WTC11 (cell line): ENCODE data around the gene SAG. TPM values are rescaled to one million over a fixed set of nuclear protein-coding genes. Genes with fewer than 3 reads are reported as not detected.

Experiments
- ATAC-seq: fragments of 200-7000 bp; cut with Tn5 transposase; 2 replicates; pipeline ENCODE4 v1.10.0; 2021; ENCODE audit warnings: mild to moderate bottlenecking, moderate library complexity
- CTCF ChIA-PET: fragments of 300-600 bp; sonication (Branson Sonifier 250); formaldehyde crosslinking; loops from one replicate; lab custom pipeline; 2021; ENCODE audit warnings: antibody characterized with exemption; lab: Charles Lee
- POLR2A ChIA-PET: fragments of 350-600 bp; sonication (Branson Sonifier 250); formaldehyde crosslinking; loops from one replicate; lab custom pipeline; 2021; ENCODE audit warnings: antibody characterized with exemption; lab: Charles Lee
- DNase-seq: peaks from one replicate; pipeline ENCODE4 v3.0.0; 2021; ENCODE audit warnings: low spot score
- H3K27ac Mint-ChIP-seq: 2 replicates; pipeline ENCODE4 v1.8.0; 2021; ENCODE audit warnings: mixed read lengths
- H3K27me3 Mint-ChIP-seq: 2 replicates; pipeline ENCODE4 v1.8.0; 2021; ENCODE audit warnings: low read depth, mild to moderate bottlenecking, moderate library complexity, mixed read lengths
- H3K36me3 Mint-ChIP-seq: 2 replicates; pipeline ENCODE4 v1.8.0; 2021; ENCODE audit warnings: mixed read lengths
- H3K4me1 Mint-ChIP-seq: 2 replicates; pipeline ENCODE4 v1.8.0; 2022; ENCODE audit warnings: mixed read lengths
- H3K4me3 Mint-ChIP-seq: 2 replicates; pipeline ENCODE4 v1.8.0; 2021; ENCODE audit warnings: mild to moderate bottlenecking, moderate library complexity, mixed read lengths
- H3K9me3 Mint-ChIP-seq: 2 replicates; pipeline ENCODE4 v1.8.0; 2021; ENCODE audit warnings: mixed read lengths
- AR ChIP-seq: fragments of 250-450 bp; sonication (Bioruptor Pico); IDR thresholded peaks from 2 replicates; pipeline ENCODE4 v1.9.0; 2021; ENCODE audit warnings: mild to moderate bottlenecking
- CBFB ChIP-seq: sonication (generic); formaldehyde crosslinking; IDR thresholded peaks from 2 replicates; pipeline ENCODE4 v1.8.1; 2022; ENCODE audit warnings: mild to moderate bottlenecking, low read depth, missing genetic modification reagents
- FOXP4 ChIP-seq: sonication (generic); formaldehyde crosslinking; IDR thresholded peaks from 2 replicates; pipeline ENCODE4 v1.8.0; 2022; ENCODE audit warnings: mild to moderate bottlenecking, missing genetic modification reagents
- KAT7 ChIP-seq: sonication (generic); formaldehyde crosslinking; IDR thresholded peaks from 2 replicates; pipeline ENCODE4 v1.8.1; 2023; ENCODE audit warnings: missing genetic modification reagents, mild to moderate bottlenecking, borderline replicate concordance
- MLX ChIP-seq: sonication (generic); formaldehyde crosslinking; IDR thresholded peaks from 2 replicates; pipeline ENCODE4 v1.8.1; 2023; ENCODE audit warnings: mild to moderate bottlenecking, missing genetic modification reagents, moderate library complexity
- NR1H2 ChIP-seq: sonication (generic); formaldehyde crosslinking; IDR thresholded peaks from 2 replicates; pipeline ENCODE4 v1.9.0; 2021; ENCODE audit warnings: mild to moderate bottlenecking, moderate library complexity, missing genetic modification reagents
- PRDM15 ChIP-seq: sonication (generic); formaldehyde crosslinking; IDR thresholded peaks from 2 replicates; pipeline ENCODE4 v1.8.0; 2022; ENCODE audit warnings: missing genetic modification reagents
- SP1 ChIP-seq: sonication (generic); formaldehyde crosslinking; conservative IDR thresholded peaks from 2 replicates; pipeline ENCODE4 v1.8.1; 2022; ENCODE audit warnings: missing genetic modification reagents
- STAT6 ChIP-seq: sonication (generic); formaldehyde crosslinking; conservative IDR thresholded peaks from 2 replicates; pipeline ENCODE4 v1.8.1; 2023; ENCODE audit warnings: mild to moderate bottlenecking, low read depth, missing genetic modification reagents, moderate library complexity
- ZNF317 ChIP-seq: sonication (generic); formaldehyde crosslinking; IDR thresholded peaks from 2 replicates; pipeline ENCODE4 v1.8.1; 2023; ENCODE audit warnings: low read depth, mild to moderate bottlenecking, moderate library complexity, missing genetic modification reagents, borderline replicate concordance
- ZNF396 ChIP-seq: fragments of 250-450 bp; sonication (Bioruptor Pico); IDR thresholded peaks from 2 replicates; pipeline ENCODE4 v1.8.0; 2021; ENCODE audit warnings: mild to moderate bottlenecking, moderate library complexity, borderline replicate concordance
- total RNA-seq: library from RNA; stranded (reverse); gene quantifications from 3 replicates; pipeline ENCODE4 v1.2.3, GENCODE V29; 2021
- TF ChIP-seq, protein P1 (sequence below): fragments of 250-450 bp; sonication (Bioruptor Pico); IDR thresholded peaks from 2 replicates; pipeline ENCODE4 v1.9.0; 2021; ENCODE audit warnings: mild to moderate bottlenecking, borderline replicate concordance
- TF ChIP-seq, protein P2 (sequence below): sonication (generic); formaldehyde crosslinking; IDR thresholded peaks from 2 replicates; pipeline ENCODE4 v1.8.1; 2022; ENCODE audit warnings: mild to moderate bottlenecking, missing genetic modification reagents, moderate library complexity, borderline replicate concordance

SAG gene
- total RNA-seq, 1 experiment from 2014 or later: not detected

DNA sequence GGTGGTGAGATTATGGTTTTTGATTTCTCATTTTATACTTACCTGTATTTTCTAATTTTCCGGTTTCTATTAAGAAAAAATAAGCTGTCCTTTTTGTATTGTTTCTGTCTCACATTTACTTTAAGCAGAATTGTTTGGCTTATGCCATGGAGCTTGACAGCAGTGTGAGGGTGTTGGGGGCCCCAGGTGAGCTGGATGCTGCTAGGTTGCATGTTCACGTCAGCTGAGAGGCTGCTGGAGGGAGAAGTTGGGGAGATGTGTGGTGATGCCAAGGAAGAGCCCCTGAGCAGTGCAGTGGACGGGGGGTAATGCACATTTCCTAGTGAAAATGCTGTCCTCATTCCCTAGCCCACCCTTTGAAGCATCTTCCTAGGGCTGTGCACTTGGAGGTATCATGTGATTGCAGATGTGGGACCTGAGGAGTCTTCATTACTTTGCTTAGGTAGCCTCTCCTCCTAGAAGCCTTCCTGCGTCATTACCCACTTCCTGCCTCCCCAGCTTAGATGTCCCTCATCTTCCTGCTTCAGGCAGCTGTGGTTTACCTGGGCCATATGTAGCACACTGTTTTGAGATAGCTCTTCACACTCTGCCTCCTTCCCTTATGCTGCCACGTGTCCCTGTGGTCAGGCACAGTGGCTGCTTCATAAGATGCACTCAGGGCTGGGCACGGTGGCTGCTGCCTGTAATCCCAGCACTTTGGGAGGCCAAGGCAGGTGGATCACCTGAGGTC is 39.9 kb upstream of the SAG start:
- POLR2A ChIA-PET: no interaction called here
- Mint-ChIP-seq H3K4me3 (no peak overlapping the region), H3K9me3 (no peaks in the 10 kb centered on the region), H3K4me1 (no peaks in the 10 kb centered on the region), H3K27me3 (no peaks in the 10 kb centered on the region), H3K27ac (no peak overlapping the region; the same call in 1 of the 2 replicates), H3K36me3 (peaks cover 86% of the 10 kb centered on the region)
- DNase-seq (no peak), ATAC-seq (no peak)
- TF ChIP-seq KAT7 (CRISPR knock-in tag) (no peak), SP1 (no peak), FOXP4 (CRISPR knock-in tag) (no peak), PRDM15 (CRISPR knock-in tag) (no peak), MLX (CRISPR knock-in tag) (no peak), AR (CRISPR knock-in tag) (no peak), STAT6 (CRISPR knock-in tag) (no peak), ZNF317 (no peak), NR1H2 (CRISPR knock-in tag) (no peak), ZNF396 (CRISPR knock-in tag) (no peak), CBFB (CRISPR knock-in tag) (no peak)
- TF ChIP-seq, protein P1, sequence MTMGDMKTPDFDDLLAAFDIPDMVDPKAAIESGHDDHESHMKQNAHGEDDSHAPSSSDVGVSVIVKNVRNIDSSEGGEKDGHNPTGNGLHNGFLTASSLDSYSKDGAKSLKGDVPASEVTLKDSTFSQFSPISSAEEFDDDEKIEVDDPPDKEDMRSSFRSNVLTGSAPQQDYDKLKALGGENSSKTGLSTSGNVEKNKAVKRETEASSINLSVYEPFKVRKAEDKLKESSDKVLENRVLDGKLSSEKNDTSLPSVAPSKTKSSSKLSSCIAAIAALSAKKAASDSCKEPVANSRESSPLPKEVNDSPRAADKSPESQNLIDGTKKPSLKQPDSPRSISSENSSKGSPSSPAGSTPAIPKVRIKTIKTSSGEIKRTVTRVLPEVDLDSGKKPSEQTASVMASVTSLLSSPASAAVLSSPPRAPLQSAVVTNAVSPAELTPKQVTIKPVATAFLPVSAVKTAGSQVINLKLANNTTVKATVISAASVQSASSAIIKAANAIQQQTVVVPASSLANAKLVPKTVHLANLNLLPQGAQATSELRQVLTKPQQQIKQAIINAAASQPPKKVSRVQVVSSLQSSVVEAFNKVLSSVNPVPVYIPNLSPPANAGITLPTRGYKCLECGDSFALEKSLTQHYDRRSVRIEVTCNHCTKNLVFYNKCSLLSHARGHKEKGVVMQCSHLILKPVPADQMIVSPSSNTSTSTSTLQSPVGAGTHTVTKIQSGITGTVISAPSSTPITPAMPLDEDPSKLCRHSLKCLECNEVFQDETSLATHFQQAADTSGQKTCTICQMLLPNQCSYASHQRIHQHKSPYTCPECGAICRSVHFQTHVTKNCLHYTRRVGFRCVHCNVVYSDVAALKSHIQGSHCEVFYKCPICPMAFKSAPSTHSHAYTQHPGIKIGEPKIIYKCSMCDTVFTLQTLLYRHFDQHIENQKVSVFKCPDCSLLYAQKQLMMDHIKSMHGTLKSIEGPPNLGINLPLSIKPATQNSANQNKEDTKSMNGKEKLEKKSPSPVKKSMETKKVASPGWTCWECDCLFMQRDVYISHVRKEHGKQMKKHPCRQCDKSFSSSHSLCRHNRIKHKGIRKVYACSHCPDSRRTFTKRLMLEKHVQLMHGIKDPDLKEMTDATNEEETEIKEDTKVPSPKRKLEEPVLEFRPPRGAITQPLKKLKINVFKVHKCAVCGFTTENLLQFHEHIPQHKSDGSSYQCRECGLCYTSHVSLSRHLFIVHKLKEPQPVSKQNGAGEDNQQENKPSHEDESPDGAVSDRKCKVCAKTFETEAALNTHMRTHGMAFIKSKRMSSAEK: no peak
- TF ChIP-seq, protein P2, sequence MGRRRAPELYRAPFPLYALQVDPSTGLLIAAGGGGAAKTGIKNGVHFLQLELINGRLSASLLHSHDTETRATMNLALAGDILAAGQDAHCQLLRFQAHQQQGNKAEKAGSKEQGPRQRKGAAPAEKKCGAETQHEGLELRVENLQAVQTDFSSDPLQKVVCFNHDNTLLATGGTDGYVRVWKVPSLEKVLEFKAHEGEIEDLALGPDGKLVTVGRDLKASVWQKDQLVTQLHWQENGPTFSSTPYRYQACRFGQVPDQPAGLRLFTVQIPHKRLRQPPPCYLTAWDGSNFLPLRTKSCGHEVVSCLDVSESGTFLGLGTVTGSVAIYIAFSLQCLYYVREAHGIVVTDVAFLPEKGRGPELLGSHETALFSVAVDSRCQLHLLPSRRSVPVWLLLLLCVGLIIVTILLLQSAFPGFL (CRISPR knock-in tag): no peak
- TF ChIP-seq, all 79 proteins: peak for 0
- CTCF ChIA-PET: interaction anchor here (1.1 kb wide), 1 partner anchor 139 kb away, joined by 3 read pairs; no protein-coding TSS in a partner anchor
